HG03342 (cell line): ENCODE data around the gene SAFB2.

ENCODE experiments used
- ATAC-seq: cut with Tn5 transposase; IDR thresholded peaks from one replicate; pipeline ENCODE4 v1.9.1; 2021; ENCODE audit warnings: mild to moderate bottlenecking, moderate library complexity; ENCODE audit not compliant: unreplicated experiment

SAFB2 gene

DNA sequence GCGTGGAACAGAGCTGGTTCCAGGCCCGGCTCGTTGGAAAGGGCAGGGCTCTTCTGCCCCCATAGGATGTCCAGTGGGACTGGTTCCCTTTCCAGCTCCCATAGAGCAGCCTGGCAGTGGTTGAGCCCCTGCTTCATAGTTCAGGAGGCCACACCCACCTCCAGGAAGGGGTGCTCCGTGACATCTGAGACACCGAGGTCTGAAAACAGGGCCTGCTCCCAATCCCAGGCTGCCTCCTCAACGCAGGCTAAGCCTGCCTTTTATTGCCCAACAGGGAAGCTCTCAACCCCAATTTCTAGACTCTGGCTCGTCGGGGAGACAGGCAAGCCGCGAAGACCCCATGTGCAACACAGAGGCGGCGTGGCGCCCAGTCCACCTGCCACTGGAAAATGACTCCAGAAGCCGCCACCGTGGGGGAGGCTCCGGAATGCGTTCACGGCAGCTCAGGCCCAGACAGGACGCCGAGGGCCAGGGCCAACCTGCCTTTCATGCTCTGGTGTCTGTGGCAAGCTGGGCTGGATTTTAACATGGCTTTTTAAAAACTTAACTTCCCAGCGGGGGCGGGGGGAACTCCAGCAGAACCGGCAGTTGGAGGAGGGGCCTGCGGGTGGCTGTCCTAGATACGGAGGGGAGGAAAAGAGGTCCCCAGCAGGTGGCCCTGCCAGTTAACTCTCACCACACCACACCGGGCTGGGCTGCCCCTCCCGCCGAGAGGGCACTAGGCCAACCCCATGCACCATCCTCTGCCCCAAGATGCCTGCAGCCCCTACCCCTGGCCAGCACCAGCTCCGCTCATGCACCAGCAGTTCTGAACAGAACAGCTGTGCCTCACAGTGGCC, 36.9 kb downstream of the SAFB2 start:
- ATAC-seq = no peak

DNA sequence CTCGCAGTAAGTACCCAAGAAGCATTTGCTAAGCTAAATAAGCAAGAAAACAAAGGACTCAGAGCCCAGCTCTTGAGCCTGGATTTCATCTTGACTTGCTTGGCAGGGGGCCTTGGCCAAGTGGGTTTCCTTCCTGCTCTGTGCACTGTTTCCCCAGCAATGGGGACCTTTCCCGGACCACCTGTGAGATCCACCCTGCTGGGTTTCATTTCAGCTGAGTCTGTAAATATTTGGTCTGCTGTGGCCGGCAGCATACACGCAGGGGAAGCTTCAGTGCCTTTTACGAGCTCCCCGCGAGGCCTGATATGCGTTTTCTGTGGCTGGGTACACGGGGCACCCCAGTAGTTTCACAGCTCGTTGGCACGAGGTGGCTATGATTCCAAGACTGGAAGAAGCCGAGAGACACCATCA, 42.4 kb downstream of the SAFB2 start:
- no peak for ATAC-seq

DNA sequence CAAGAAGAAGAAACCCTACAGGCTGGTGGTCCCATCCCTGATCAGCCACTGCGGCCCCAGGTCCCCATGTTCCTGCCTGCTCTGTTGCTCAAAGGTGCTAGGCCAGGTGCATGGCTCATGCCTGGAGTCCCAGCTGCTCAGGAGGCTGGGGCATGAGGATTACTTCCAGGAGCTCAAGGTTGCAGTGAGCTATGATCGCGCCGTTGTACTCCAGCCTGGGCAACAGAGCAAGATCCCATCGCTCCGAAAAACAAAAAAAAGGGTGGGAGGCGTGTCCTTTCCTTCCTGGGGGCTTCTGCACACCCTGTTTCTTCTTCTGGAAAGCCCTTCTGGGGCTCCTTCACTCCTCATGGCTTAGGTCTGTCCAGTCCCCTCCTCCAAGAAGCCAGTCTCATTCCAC, 42.9 kb downstream of the SAFB2 start:
- ATAC-seq = no peak

GRCh38 chr19:5579286-5579685, 43.3 kb downstream of the SAFB2 start:
- no peak for ATAC-seq

DNA sequence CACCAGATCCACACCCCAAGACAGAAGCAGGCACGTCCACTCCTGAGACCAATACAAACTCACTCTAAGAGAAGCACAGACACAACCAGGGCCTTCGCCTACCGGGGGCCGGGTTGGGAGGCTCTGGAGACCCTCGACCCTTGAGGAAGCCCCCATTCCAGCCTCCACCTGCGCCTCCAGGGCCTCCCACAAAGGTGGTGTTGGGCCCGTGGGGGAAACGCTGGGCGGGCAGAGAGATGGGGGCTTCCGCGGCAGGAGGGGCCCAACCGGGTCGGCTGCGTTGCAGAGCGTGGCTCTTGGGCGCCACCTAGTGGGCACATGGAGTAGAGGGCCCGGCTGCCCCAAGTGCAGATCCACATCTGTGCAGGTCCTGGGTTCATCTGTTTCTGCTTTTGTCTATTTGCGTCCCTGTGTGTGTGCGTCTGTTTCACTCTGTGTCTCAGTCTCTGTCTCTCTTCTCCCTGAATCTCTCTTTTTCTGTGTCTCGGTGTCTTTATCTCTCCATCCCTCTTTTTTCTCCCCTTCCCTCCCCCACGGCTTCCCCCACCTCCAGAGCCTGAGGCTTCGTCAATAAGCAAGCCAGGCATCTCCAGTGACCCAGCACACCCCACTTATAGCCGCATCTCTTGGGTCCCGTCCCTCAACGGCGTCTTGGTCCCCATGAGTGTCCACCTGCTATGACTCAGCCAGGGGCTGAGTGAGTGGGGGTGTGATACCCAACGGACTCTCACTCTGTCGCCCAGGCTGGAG, 44.3 kb downstream of the SAFB2 start:
- no peak for ATAC-seq

- no peak for ATAC-seq
Observed at GRCh38 chr19:5575590-5575989, 47.0 kb downstream of the SAFB2 start.

GRCh38 chr19:5572556-5573286, 49.9 kb downstream of the SAFB2 start:
- no peak for ATAC-seq

GRCh38 chr19:5571777-5572176, 50.8 kb downstream of the SAFB2 start:
- ATAC-seq = no peak

- ATAC-seq = no peak
Observed at GRCh38 chr19:5567970-5568407, 54.6 kb downstream of the SAFB2 start.

GRCh38 chr19:5567360-5567969, 55.1 kb downstream of the SAFB2 start, which contains the start of gene TINCR:
TINCR (minus strand) TSS chr19:5567953.
- no peak for ATAC-seq

- no peak for ATAC-seq
Observed at GRCh38 chr19:5564930-5565329, 57.6 kb downstream of the SAFB2 start.

- no peak for ATAC-seq
Observed at GRCh38 chr19:5563935-5564612, 58.5 kb downstream of the SAFB2 start.

DNA sequence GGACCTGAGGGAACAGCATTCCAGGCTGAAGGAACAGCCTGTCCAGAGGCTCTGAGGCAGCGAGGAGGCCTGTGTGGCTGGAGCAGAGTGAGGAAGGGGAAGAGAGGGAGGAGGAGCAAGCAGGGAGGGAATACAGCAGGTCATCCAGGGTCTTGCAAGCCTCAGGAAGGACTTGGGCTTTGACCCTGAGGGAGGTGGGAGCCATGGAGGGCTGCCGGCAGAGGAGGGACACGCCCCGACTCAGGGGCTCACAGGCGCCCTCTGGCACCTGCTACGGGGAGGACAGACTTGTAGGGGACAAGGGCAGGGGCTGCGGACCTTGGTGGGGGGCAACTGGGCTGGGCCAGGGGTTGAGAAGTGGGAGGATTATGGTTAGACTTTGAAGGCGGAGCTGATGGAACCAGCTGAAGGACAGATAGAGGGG, 59.6 kb downstream of the SAFB2 start:
- no peak for ATAC-seq

DNA sequence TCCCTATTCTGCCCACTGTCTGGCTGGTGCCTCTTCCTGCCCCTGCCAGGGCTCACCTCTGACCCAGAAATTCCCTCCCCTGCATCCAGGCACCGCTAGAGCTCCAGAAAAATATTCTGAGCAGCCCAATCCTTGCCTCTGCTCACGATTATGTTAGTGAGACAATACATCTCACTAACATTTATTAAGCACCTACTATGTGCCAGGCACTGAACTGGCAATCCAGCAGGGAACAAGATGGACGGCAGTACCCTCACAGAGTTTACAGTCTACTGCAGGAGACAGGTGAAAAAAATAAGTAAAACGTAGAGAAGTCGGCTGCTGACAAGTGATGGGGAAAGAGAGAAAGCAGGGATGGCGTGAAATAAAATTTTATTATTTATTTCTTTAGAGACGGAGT, 60.3 kb downstream of the SAFB2 start:
- ATAC-seq = no peak

- no peak for ATAC-seq
Observed at GRCh38 chr19:5561559-5561958, 61.0 kb downstream of the SAFB2 start.

DNA sequence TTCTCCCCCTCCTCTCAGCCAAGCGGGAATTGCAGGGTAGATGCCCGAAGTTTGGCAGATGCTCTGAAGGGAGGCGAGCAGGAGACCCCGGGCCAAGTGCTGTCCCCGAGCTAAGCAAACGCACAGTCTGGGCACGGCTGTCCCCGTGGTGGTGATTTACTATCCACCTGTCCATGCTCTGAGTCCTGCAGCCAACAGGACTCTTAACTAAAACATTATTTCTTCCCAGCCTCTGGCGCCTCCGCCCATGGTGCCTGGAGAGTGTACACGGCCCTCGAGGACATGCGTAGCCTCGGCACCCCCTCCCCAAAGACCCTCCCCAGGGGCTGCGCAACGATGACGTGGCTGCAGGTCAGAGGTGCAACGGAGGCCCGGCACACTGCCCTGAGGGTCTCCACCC, 62.4 kb downstream of the SAFB2 start:
- ATAC-seq = no peak

- ATAC-seq = no peak
Observed at GRCh38 chr19:5559804-5560133, 62.8 kb downstream of the SAFB2 start.

- no peak for ATAC-seq
Observed at GRCh38 chr19:5558101-5558621, 64.4 kb downstream of the SAFB2 start.

DNA sequence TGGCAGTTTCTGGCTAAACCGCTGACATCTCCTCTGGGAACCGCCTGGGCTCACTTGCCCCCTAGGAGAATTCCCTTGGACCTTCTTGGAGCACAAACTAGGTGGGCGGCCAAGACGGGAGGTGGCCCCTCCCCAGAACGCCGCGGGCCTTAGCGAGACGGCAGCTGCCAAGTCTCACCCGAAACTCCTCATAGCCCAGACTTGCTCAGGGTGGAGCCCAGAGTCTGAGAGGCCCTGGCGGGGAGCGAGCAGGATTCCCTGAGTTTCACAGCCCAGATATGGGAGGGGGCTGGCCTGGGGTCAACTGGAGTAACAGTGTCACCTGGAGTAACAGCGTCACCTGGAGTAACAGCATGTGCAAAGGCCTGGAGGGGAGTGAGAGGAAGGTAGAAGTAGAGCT, 64.9 kb downstream of the SAFB2 start:
- no peak for ATAC-seq

- no peak for ATAC-seq
Observed at GRCh38 chr19:5554828-5555227, 67.7 kb downstream of the SAFB2 start.
